Suprapubic skin (tissue), 4 donors: ENCODE data around the gene TMPO. TPM values are rescaled to one million over a fixed set of nuclear protein-coding genes. Genes with fewer than 3 reads are reported as not detected.

Experiments
- DNase-seq, 2 donors: peaks; one replicate each; pipeline ENCODE4 v3.0.0-alpha.2; 2019; ENCODE audit warnings: low spot score in 2 of 2
- H3K27ac ChIP-seq: fragments of 200-600 bp; sonication (generic); one replicate; pipeline ENCODE4 v1.5.1; 2019
- H3K27me3 ChIP-seq: fragments of 200-600 bp; sonication (generic); one replicate; pipeline ENCODE4 v1.5.1; 2019
- H3K36me3 ChIP-seq: fragments of 200-600 bp; sonication (generic); one replicate; pipeline ENCODE4 v1.5.1; 2019
- H3K4me1 ChIP-seq: fragments of 200-600 bp; sonication (generic); one replicate; pipeline ENCODE4 v1.5.1; 2019
- H3K4me3 ChIP-seq: fragments of 200-600 bp; sonication (generic); one replicate; pipeline ENCODE4 v1.5.1; 2019; ENCODE audit warnings: mild to moderate bottlenecking
- H3K9me3 ChIP-seq: fragments of 200-600 bp; sonication (generic); one replicate; pipeline ENCODE4 v1.5.1; 2019
- CTCF ChIP-seq, 2 donors: fragments of 200-600 bp in 1 of 2; fragments of 450-650 bp in 1 of 2; sonication (generic) in 1 of 2; IDR thresholded peaks; one replicate each; pipeline ENCODE4 v1.5.1; 2016 to 2019; ENCODE audit warnings: antibody characterized with exemption in 2 of 2, mild to moderate bottlenecking in 1 of 2, moderate library complexity in 1 of 2
- EP300 ChIP-seq: sonication (generic); formaldehyde crosslinking; IDR thresholded peaks from one replicate; pipeline ENCODE4 v1.6.1; 2017; ENCODE audit warnings: antibody characterized with exemption
- POLR2A ChIP-seq, 2 donors: fragments of 450-650 bp; IDR thresholded peaks; one replicate each; pipeline ENCODE4 v1.6.1; 2017; ENCODE audit warnings: antibody characterized with exemption in 2 of 2, mild to moderate bottlenecking in 2 of 2, moderate library complexity in 2 of 2
- POLR2AphosphoS5 ChIP-seq, 3 donors: sonication (generic); formaldehyde crosslinking; IDR thresholded peaks; one replicate each; pipeline ENCODE4 v1.6.1; 2017; ENCODE audit warnings: antibody characterized with exemption in 3 of 3
- WGBS: methylation state at CpG from one replicate; pipeline ENCODE4 v1.1.5; 2018; 5-methylcytosine and 5-hydroxymethylcytosine counted together
- total RNA-seq, 4 donors: library from RNA; depleted of rRNA; stranded (reverse); fragments of >200 nt; gene quantifications; one replicate each; pipeline ENCODE4 v1.1.0, GENCODE V29; 2016

Gene TMPO
- total RNA-seq, 4 donors from 2014 or later: 45.7 to 66.5 (median 51.0) TPM

GRCh38 chr12:98513379-98514322, 1.7 kb upstream of the TMPO start:
- WGBS: 86% methylated on average over 8 of the region's 8 CpGs
- Histone ChIP-seq H3K9me3 (no peaks in the 10 kb centered on the region), H3K36me3 (no peaks in the 10 kb centered on the region), H3K4me3 (peak overlapping the region; percentile 100), H3K27me3 (no peaks in the 10 kb centered on the region), H3K4me1 (peaks cover 31% of the 10 kb centered on the region), H3K27ac (no peak overlapping the region)
- TF ChIP-seq EP300: no peak
- no peak for TF ChIP-seq POLR2A (IDR thresholded peaks at IDR 0.05)
- no peak for DNase-seq

GRCh38 chr12:98514982-98515286, 456 bp upstream of the TMPO start:
- H3K27me3 ChIP-seq: no peaks in the 10 kb centered on the region
- peaks cover 31% of the 10 kb centered on the region for H3K4me1 ChIP-seq
- H3K4me3 ChIP-seq: peak overlapping the region; percentile 100
- no peaks in the 10 kb centered on the region for H3K36me3 ChIP-seq
- H3K27ac ChIP-seq: peak overlapping the region; percentile 96
- no peaks in the 10 kb centered on the region for H3K9me3 ChIP-seq
- peak; percentile 4 for TF ChIP-seq EP300
- TF ChIP-seq POLR2AphosphoS5 (IDR thresholded peaks at IDR 0.05): no peak
- DNase-seq: peak in 1 of 2 donors; percentile 85
- WGBS: 0% methylated on average over 10 of the region's 11 CpGs

- DNase-seq: peak in 1 of 2 donors; percentile 74
- Histone ChIP-seq H3K4me3 (peak overlapping the region; percentile 100), H3K36me3 (no peaks in the 10 kb centered on the region), H3K27ac (peak overlapping the region; percentile 96), H3K4me1 (peaks cover 31% of the 10 kb centered on the region), H3K9me3 (no peaks in the 10 kb centered on the region), H3K27me3 (no peaks in the 10 kb centered on the region)
- under 1% methylated on average over 15 of the region's 64 CpGs for WGBS
- TF ChIP-seq POLR2AphosphoS5 (IDR thresholded peaks at IDR 0.05) (no peak), CTCF (IDR thresholded peaks at IDR 0.05) (peak in 1 of 2 donors; percentile 58)
Observed at GRCh38 chr12:98516111-98516873, 902 bp downstream of the TMPO start.

GRCh38 chr12:98519257-98519907, 4.0 kb downstream of the TMPO start:
- H3K36me3 ChIP-seq: peaks cover 3% of the 10 kb centered on the region
- DNase-seq: no peak
- H3K9me3 ChIP-seq: no peaks in the 10 kb centered on the region
- no peak overlapping the region for H3K4me3 ChIP-seq
- 81% methylated on average over 13 of the region's 13 CpGs for WGBS
- TF ChIP-seq POLR2AphosphoS5 (IDR thresholded peaks at IDR 0.05) (no peak), POLR2A (IDR thresholded peaks at IDR 0.05) (no peak), CTCF (IDR thresholded peaks at IDR 0.05) (no peak), EP300 (no peak)
- H3K27me3 ChIP-seq: no peaks in the 10 kb centered on the region
- H3K27ac ChIP-seq: no peak overlapping the region
- peaks cover 21% of the 10 kb centered on the region for H3K4me1 ChIP-seq

- Histone ChIP-seq H3K9me3 (no peaks in the 10 kb centered on the region), H3K27ac (no peak overlapping the region), H3K36me3 (peaks cover 30% of the 10 kb centered on the region), H3K4me3 (no peak overlapping the region), H3K4me1 (no peaks in the 10 kb centered on the region), H3K27me3 (no peaks in the 10 kb centered on the region)
- 97% methylated on average over 1 of the region's 1 CpG for WGBS
- TF ChIP-seq EP300 (no peak), POLR2AphosphoS5 (IDR thresholded peaks at IDR 0.05) (no peak), POLR2A (IDR thresholded peaks at IDR 0.05) (no peak), CTCF (IDR thresholded peaks at IDR 0.05) (no peak)
- no peak for DNase-seq
Observed at GRCh38 chr12:98530068-98530467, 14.7 kb downstream of the TMPO start.
